Endothelial cell of umbilical vein (primary cell): ENCODE results near the gene SUGCT. TPM values are rescaled to one million over a fixed set of nuclear protein-coding genes. Genes with fewer than 3 reads are reported as not detected.

Experiments used
- BruUV-seq: library from RNA; stranded (reverse); fragments of 400-500 nt; replicated peaks from 2 replicates; lab custom pipeline; 2021; lab: Mats Ljungman, UMichigan
- CTCF ChIA-PET: fragments of 300-600, 350-600 bp; sonication (Branson Sonifier 250); formaldehyde crosslinking; loops from one replicate; lab custom pipeline; 2021; ENCODE audit warnings: antibody characterized with exemption, inconsistent platforms; lab: Charles Lee
- POLR2A ChIA-PET: fragments of 300-600, 350-600 bp; sonication (Branson Sonifier 250); formaldehyde crosslinking; loops from one replicate; lab custom pipeline; 2021; ENCODE audit warnings: antibody characterized with exemption, inconsistent platforms; lab: Charles Lee
- DNase-seq: peaks from one replicate; pipeline ENCODE4 v3.0.0-alpha.2; 2011; ENCODE audit warnings: low read depth, low spot score
- FAIRE-seq: peaks from 2 replicates; lab custom pipeline; 2011; peaks lifted over from hg19 to GRCh38; lab: Jason Lieb, UNC
- H2AFZ ChIP-seq: 2 replicates; pipeline ENCODE4 v1.6.0; 2012; ENCODE audit warnings: low read depth, low read length, control low read depth, inconsistent platforms
- H3K27ac ChIP-seq: 2 replicates; pipeline ENCODE4 v1.5.1; 2011; ENCODE audit warnings: low read depth, mild to moderate bottlenecking, control low read depth, low read length, moderate library complexity; ENCODE audit not compliant: insufficient read depth
- H3K27me3 ChIP-seq, 2 experiments: 2 replicates each; pipeline versions ENCODE4 v1.6.0 to v1.6.1; 2011; ENCODE audit warnings: low read length in 2 of 2, mixed read lengths in 1 of 2; ENCODE audit not compliant: control insufficient read depth in 2 of 2, insufficient read depth in 2 of 2
- H3K36me3 ChIP-seq, 2 experiments: 2 replicates in 1 of 2; 3 replicates in 1 of 2; pipeline ENCODE4 v1.5.1; 2011; ENCODE audit warnings: low read length in 2 of 2, mild to moderate bottlenecking in 1 of 2, moderate library complexity in 1 of 2; ENCODE audit not compliant: control insufficient read depth in 2 of 2, insufficient read depth in 2 of 2; ENCODE audit errors: extremely low read depth in 1 of 2
- H3K4me1 ChIP-seq: 3 replicates; pipeline ENCODE4 v1.5.1; 2011; ENCODE audit warnings: mild to moderate bottlenecking, low read length; ENCODE audit not compliant: control insufficient read depth, insufficient read depth; ENCODE audit errors: extremely low read depth
- H3K4me2 ChIP-seq: 2 replicates; pipeline ENCODE4 v1.6.1; 2011; ENCODE audit warnings: low read length, control low read depth, mixed read lengths; ENCODE audit not compliant: insufficient read depth
- H3K4me3 ChIP-seq, 3 experiments: fragments of 200-600 bp in 1 of 3; sonication (generic), shearing (Covaris generic) in 1 of 3; replicated peaks in 1 of 3; 2 replicates each; pipeline ENCODE4 v1.5.1; 2011 to 2016; ENCODE audit warnings: control low read depth in 3 of 3, low read length in 3 of 3, mild to moderate bottlenecking in 2 of 3, inconsistent platforms in 1 of 3, low read depth in 1 of 3, moderate library complexity in 1 of 3; ENCODE audit not compliant: insufficient read depth in 1 of 3
- H3K79me2 ChIP-seq: 2 replicates; pipeline ENCODE4 v1.6.0; 2012; ENCODE audit warnings: low read length, inconsistent platforms; ENCODE audit not compliant: control insufficient read depth, insufficient read depth
- H3K9ac ChIP-seq: replicated peaks from 2 replicates; pipeline ENCODE3; 2011; ENCODE audit warnings: low read length, control low read depth; ENCODE audit not compliant: insufficient read depth; ENCODE audit errors: extremely low read depth
- H3K9me1 ChIP-seq: replicated peaks from 3 replicates; pipeline ENCODE4 v1.6.0; 2011; ENCODE audit warnings: mild to moderate bottlenecking, low read length; ENCODE audit not compliant: control insufficient read depth, insufficient read depth; ENCODE audit errors: extremely low read depth
- H3K9me3 ChIP-seq: replicated peaks from 2 replicates; pipeline ENCODE4 v1.5.1; 2012; ENCODE audit warnings: low read length, inconsistent platforms; ENCODE audit not compliant: control insufficient read depth, insufficient read depth
- H4K20me1 ChIP-seq: replicated peaks from 2 replicates; pipeline ENCODE3; 2011; ENCODE audit warnings: mild to moderate bottlenecking, low read length; ENCODE audit not compliant: control insufficient read depth, insufficient read depth; ENCODE audit errors: extremely low read depth
- CTCF ChIP-seq, 2 donors: IDR thresholded peaks; 1 replicate in 1 of 2; 2 replicates in 1 of 2; pipeline ENCODE4 v1.5.1; 2011; ENCODE audit warnings: low read length in 2 of 2, mild to moderate bottlenecking in 2 of 2, moderate library complexity in 2 of 2, control low read depth in 1 of 2, inconsistent platforms in 1 of 2, low read depth in 1 of 2; ENCODE audit not compliant: insufficient read depth in 1 of 2; ENCODE audit errors: extremely low read depth in 1 of 2
- EZH2 ChIP-seq: IDR thresholded peaks from 2 replicates; pipeline ENCODE4 v1.6.1; 2012; ENCODE audit warnings: borderline replicate concordance, low read depth, mild to moderate bottlenecking, moderate library complexity, low read length, inconsistent platforms; ENCODE audit not compliant: severe bottlenecking
- FOS ChIP-seq: IDR thresholded peaks from 2 replicates; pipeline ENCODE4 v1.6.1; 2011; ENCODE audit warnings: mild to moderate bottlenecking, low read length, moderate library complexity, borderline replicate concordance; ENCODE audit not compliant: insufficient read depth
- GATA2 ChIP-seq: IDR thresholded peaks from 2 replicates; pipeline ENCODE4 v1.7.0; 2011; ENCODE audit warnings: low read depth, mild to moderate bottlenecking, moderate library complexity, mixed read lengths, low read length; ENCODE audit not compliant: insufficient read length, insufficient read depth
- JUN ChIP-seq: IDR thresholded peaks from 2 replicates; pipeline ENCODE4 v1.6.1; 2011; ENCODE audit warnings: borderline replicate concordance, low read depth; ENCODE audit not compliant: insufficient read length, insufficient read depth
- MAX ChIP-seq: IDR thresholded peaks from 2 replicates; pipeline ENCODE4 v1.6.1; 2011; ENCODE audit not compliant: insufficient read depth, insufficient read length
- MYC ChIP-seq: IDR thresholded peaks from one replicate; pipeline ENCODE4 v1.6.1; 2011; ENCODE audit warnings: mild to moderate bottlenecking, low read depth, low read length
- POLR2A ChIP-seq: IDR thresholded peaks from 2 replicates; pipeline ENCODE4 v1.6.1; 2012; ENCODE audit warnings: low read depth, mild to moderate bottlenecking, control low read depth, low read length
- POLR2AphosphoS5 ChIP-seq: IDR thresholded peaks from 2 replicates; pipeline ENCODE4 v1.6.1; 2012; ENCODE audit warnings: low read depth, mild to moderate bottlenecking, control low read depth, low read length, moderate library complexity; ENCODE audit not compliant: insufficient read depth
- dilution Hi-C: fragments of 300-500 bp; cut with MboI; formaldehyde crosslinking; loops from one replicate; pipeline ENCODE4 v1.15.0; 2019; ENCODE audit warnings: low sequenced_read_pairs; ENCODE audit not compliant: extremely low pct_ligation_motif_present
- intact Hi-C: fragments of 100-400 bp; cut with micrococcal nuclease; formaldehyde crosslinking; loops from one replicate; pipeline ENCODE4 v1.10.0; 2022
- polyA plus RNA-seq, 4 experiments: library from polyadenylated mRNA; depleted of rRNA in 3 of 4; stranded (reverse) in 3 of 4; unstranded in 1 of 4; fragments of >200 nt; gene quantifications; 2 replicates each; pipeline versions ENCODE4 v1.2.1 to v1.2.3, GENCODE V29; 2011 to 2012; ENCODE audit warnings: missing spikeins in 1 of 4
- total RNA-seq: library from RNA; stranded (reverse); gene quantifications from 2 replicates; pipeline ENCODE4 v1.2.3, GENCODE V29; 2021

The SUGCT gene
- total and polyA plus RNA-seq, 2 donors (not counting 3 experiments of a cell fraction or from before 2014, with no cell fraction given): 1.2 to 1.4 TPM

- no TSS peak for BruUV-seq
- ChIA-PET POLR2A (no interaction called here), CTCF (no interaction called here)
- no peaks in the 10 kb centered on the region for H4K20me1 ChIP-seq
- H3K36me3 ChIP-seq: no peaks in the 10 kb centered on the region
- intact Hi-C loops: no loop called here
- TF ChIP-seq FOS: no peak
- TF ChIP-seq GATA2: no peak
- no peak for TF ChIP-seq EZH2
- TF ChIP-seq JUN: no peak
- TF ChIP-seq MAX: no peak
- no peak for TF ChIP-seq POLR2AphosphoS5
- no peak for TF ChIP-seq MYC
- no peak for TF ChIP-seq CTCF (IDR thresholded peaks at IDR 0.05; ENCODE audit: extremely low read depth in 1 of 2, insufficient read depth in 1 of 2, low read depth in 1 of 2, low read length in 2 of 2)
- no peak for TF ChIP-seq POLR2A
- H3K4me1 ChIP-seq: no peaks in the 10 kb centered on the region
- no peaks in the 10 kb centered on the region for H3K9me3 ChIP-seq
- no peak overlapping the region for H3K27ac ChIP-seq
- H3K9ac ChIP-seq: no peak overlapping the region
- H3K4me3 ChIP-seq: no peak overlapping the region
- no peaks in the 10 kb centered on the region for H3K9me1 ChIP-seq
- DNase-seq (no peak), FAIRE-seq (no peak)
- dilution Hi-C loops: no loop called here
- no peaks in the 10 kb centered on the region for H3K79me2 ChIP-seq
- no peak overlapping the region for H2AFZ ChIP-seq
- H3K4me2 ChIP-seq: no peak overlapping the region
- H3K27me3 ChIP-seq: no peaks in the 10 kb centered on the region
These were observed 290.9 kb downstream of the SUGCT start for GRCh38 chr7:40425696-40426095.
